Mucosa of rectum (tissue), 2 donors: ENCODE data around the gene CAPS.
"Not testable (repeated sequence)": the region's sequence is repeated elsewhere in the genome, so short reads cannot be mapped to it uniquely, and the experiment has no call there.

Source experiments
- H3K27ac ChIP-seq, 2 donors: one replicate each; pipeline ENCODE4 v1.7.0; 2013; ENCODE audit warnings: inconsistent platforms in 2 of 2, low read depth in 2 of 2, low read length in 2 of 2
- H3K27me3 ChIP-seq, 2 donors: one replicate each; pipeline ENCODE4 v1.7.0; 2013; ENCODE audit warnings: low read length in 2 of 2; ENCODE audit not compliant: control insufficient read depth in 2 of 2, insufficient read depth in 2 of 2
- H3K36me3 ChIP-seq, 2 donors: one replicate each; pipeline ENCODE4 v1.7.0; 2013; ENCODE audit warnings: low read length in 2 of 2; ENCODE audit not compliant: control insufficient read depth in 2 of 2, insufficient read depth in 2 of 2
- H3K4me1 ChIP-seq, 2 donors: one replicate each; pipeline ENCODE4 v1.7.0; 2013; ENCODE audit warnings: low read length in 2 of 2, mild to moderate bottlenecking in 1 of 2; ENCODE audit not compliant: control insufficient read depth in 2 of 2, insufficient read depth in 2 of 2
- H3K4me3 ChIP-seq, 2 donors: one replicate each; pipeline ENCODE4 v1.7.0; 2013; ENCODE audit warnings: low read length in 2 of 2
- H3K9ac ChIP-seq, 2 donors: one replicate each; pipeline ENCODE4 v1.7.0; 2013; ENCODE audit warnings: low read length in 2 of 2, low read depth in 1 of 2, mild to moderate bottlenecking in 1 of 2
- H3K9me3 ChIP-seq, 2 donors: one replicate each; pipeline ENCODE4 v1.7.0; 2013; ENCODE audit warnings: low read length in 2 of 2; ENCODE audit not compliant: control insufficient read depth in 2 of 2
- donor health status: healthy.
- donor health status: Normal muscosa, but diverticular disease.

Gene CAPS

GRCh38 chr19:5880196-5880595, 33.9 kb upstream of the CAPS start:
- H3K4me3 ChIP-seq: no peak overlapping the region
- peaks cover 9 to 11% of the 10 kb centered on the region in 2 donors for H3K27me3 ChIP-seq
- no peak overlapping the region for H3K27ac ChIP-seq
- peaks cover 0 to 5% of the 10 kb centered on the region in 2 donors for H3K4me1 ChIP-seq
- no peaks in the 10 kb centered on the region for H3K36me3 ChIP-seq
- no peak overlapping the region for H3K9ac ChIP-seq
- no peaks in the 10 kb centered on the region for H3K9me3 ChIP-seq

- Histone ChIP-seq H3K9ac (no peak overlapping the region), H3K4me3 (no peak overlapping the region), H3K9me3 (no peaks in the 10 kb centered on the region), H3K4me1 (peaks cover 0 to 5% of the 10 kb centered on the region in 2 donors), H3K36me3 (no peaks in the 10 kb centered on the region), H3K27ac (no peak overlapping the region), H3K27me3 (peaks cover 9 to 11% of the 10 kb centered on the region in 2 donors)
These were observed 33.4 kb upstream of the CAPS start for GRCh38 chr19:5880604-5881078.

DNA sequence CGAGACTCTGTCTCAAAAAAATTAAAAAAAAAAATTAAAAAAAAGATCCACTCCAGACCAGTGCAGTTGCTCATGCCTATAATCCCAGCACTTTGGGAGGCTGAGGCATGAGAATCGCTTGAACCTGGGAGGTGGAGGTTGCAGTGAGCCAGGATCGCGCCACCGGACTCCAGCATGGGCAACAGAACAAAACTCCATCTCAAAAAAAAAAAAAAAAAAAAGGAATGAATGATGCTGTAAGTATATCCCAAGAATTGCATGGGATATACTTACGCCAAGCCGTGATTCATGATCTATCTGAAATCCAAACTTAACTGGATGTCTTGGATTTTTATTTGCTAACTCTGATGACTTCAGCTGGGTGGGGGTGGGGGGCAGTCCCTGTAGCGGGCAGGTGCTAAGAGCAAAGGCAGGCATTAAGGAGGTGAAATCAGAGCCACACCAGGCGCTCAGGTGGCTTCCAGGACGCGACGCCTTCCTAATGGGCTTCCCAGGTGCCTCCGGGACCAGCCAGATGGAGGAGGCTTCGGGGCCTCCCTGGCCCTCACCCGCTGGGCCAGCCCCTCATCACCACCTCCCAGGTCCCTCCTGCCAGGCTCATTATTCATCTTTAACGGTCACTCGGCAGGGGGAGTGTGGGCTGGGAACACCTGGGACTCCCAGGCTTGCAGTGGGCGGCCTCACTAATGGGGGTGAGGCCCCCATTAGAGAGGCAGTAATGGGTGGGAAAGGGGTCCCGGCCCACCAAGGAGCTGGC, 32.3 kb upstream of the CAPS start:
- H3K4me1 ChIP-seq: peaks cover 0 to 5% of the 10 kb centered on the region in 2 donors
- no peak overlapping the region for H3K4me3 ChIP-seq
- no peak overlapping the region for H3K27ac ChIP-seq
- no peaks in the 10 kb centered on the region for H3K9me3 ChIP-seq
- peaks cover 9 to 11% of the 10 kb centered on the region in 2 donors for H3K27me3 ChIP-seq
- H3K36me3 ChIP-seq: no peaks in the 10 kb centered on the region
- no peak overlapping the region for H3K9ac ChIP-seq

DNA sequence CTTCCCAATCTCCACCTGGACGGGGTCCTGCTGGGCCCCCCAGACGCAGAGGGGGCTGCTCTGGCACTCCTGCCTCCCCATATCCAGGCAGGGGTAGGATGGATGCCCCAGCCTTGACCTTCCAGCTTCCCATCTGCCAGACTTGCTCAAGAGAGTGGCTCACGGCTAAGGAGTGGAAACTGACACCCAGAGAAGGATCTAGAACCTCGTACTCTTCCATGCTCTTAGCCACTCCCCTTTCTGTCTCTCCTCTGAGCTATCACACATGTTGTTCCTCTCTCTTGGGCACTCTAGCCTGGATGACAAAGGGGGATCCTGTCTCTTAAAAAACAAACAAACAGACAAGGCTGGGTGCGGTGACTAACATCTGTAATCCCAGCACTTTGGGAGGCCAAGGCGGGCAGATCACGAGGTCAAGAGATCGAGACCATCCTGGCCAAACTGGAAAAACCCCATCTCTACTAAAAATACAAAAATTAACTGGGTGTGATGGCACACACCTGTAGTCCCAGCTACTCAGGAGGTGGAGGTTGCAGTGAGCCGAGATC, 31.6 kb upstream of the CAPS start:
- Histone ChIP-seq H3K27me3 (peaks cover 9 to 11% of the 10 kb centered on the region in 2 donors), H3K9ac (no peak overlapping the region), H3K9me3 (no peaks in the 10 kb centered on the region), H3K4me3 (no peak overlapping the region), H3K27ac (no peak overlapping the region), H3K36me3 (no peaks in the 10 kb centered on the region), H3K4me1 (peaks cover 0 to 5% of the 10 kb centered on the region in 2 donors)

DNA sequence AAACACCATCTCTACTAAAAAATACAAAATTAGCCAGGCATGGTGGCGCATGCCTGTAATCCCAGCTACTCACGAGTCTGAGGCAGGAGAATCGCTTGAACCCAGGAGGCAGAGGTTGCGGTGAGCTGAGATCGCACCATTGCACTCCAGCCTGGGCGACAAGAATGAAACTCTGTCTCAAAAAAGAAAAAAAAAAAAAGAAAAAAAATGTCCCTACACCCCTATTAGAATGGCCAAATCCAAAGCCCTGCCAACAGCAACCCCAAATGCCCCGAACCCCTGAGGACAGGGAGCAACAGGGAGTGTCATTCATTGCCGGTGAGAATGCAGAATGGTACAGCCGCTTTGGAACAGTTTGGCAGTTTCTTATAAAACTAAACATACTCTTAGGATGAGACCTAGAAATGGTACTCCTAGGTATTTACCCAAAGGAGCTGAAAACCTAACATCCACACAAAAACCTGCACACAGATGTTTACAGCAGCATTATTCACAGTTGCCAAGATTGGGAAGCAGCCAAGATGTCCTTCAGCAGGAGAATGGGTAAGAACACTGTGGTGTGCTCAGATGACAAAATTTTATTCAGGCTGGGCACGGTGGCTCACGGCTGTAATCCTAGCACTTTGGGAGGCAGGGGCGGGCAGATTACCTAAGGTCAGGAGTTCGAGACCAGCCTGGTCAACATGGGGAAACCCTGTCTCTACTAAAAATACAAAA, 30.7 kb upstream of the CAPS start:
- not testable (repeated sequence) for H3K9me3 ChIP-seq, H3K9ac ChIP-seq, H3K36me3 ChIP-seq, H3K4me1 ChIP-seq, H3K27ac ChIP-seq, H3K4me3 ChIP-seq
- H3K27me3 ChIP-seq: peaks cover 7 to 11% of the 10 kb centered on the region in 2 donors

DNA sequence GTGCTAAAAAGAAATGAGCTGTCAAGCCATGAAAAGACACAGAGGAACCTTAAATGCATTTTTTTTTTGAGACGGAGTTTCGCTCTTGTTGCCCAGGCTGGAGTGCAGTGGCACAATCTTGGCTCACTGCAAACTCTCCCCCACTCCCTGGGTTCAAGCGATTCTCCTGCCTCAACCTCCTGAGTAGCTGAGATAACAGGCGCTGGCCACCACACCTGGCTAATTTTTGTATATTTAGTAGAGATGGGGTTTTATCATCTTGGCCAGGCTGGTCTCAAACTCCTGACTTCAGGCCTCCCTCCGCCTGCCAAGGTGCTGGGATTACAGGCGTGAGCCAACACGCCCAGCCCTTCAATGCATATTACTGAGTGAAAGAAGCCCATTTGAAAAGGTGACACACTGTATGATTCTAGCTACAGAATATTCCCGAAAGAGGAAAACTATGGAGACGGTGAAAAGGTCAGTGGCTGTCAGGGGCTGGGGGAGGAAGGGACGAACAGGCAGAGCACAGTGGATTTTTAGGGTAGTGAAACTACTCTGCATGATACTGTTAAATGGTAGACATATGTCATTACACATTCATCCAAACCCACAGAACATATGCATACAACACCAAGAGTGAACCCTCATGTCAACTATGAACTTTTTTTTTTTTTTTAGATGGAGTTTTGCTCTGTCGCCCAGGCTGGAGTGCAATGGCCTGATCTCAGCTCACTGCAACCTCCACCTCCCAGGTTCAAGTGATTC, 29.8 kb upstream of the CAPS start:
- not testable (repeated sequence) for H3K27me3 ChIP-seq, H3K27ac ChIP-seq, H3K9me3 ChIP-seq, H3K4me3 ChIP-seq, H3K4me1 ChIP-seq, H3K36me3 ChIP-seq, H3K9ac ChIP-seq

DNA sequence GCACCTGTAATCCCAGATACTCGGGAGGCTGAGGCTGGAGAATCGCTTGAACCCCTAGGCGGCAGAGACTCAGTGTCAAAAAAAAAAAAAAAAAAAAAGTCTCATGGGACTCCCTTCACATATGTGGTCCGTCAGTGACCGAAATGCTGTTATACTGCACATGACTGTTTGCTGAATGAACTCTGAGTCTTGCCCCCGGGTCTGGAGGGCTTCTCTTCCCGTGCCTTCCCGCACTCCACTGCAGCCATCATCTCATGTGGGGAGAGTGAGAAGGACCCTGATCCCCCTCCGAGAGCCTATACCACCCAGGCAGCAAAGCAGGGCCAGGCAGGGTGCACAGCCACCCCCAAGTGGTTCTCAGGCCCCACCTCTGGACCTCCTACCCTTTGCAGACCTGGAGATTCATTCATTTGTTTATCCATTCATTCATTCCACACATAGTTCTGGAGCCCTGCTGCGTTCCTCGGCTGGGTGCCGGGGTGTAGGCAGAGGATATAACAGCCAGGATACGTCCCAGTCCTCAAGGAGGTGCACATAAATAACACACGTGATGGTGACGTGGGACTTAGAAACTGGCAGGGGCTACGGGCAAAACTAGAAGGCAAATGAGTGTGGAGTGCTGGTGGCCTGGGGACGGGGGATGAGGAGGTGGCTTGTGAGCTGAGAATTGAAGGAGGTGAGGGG, 24.6 kb upstream of the CAPS start:
- no peak overlapping the region for H3K4me3 ChIP-seq
- no peaks in the 10 kb centered on the region for H3K4me1 ChIP-seq
- no peak overlapping the region for H3K9ac ChIP-seq
- H3K9me3 ChIP-seq: no peaks in the 10 kb centered on the region
- H3K27me3 ChIP-seq: peaks cover 10% of the 10 kb centered on the region in 2 donors
- no peak overlapping the region for H3K27ac ChIP-seq
- no peaks in the 10 kb centered on the region for H3K36me3 ChIP-seq

DNA sequence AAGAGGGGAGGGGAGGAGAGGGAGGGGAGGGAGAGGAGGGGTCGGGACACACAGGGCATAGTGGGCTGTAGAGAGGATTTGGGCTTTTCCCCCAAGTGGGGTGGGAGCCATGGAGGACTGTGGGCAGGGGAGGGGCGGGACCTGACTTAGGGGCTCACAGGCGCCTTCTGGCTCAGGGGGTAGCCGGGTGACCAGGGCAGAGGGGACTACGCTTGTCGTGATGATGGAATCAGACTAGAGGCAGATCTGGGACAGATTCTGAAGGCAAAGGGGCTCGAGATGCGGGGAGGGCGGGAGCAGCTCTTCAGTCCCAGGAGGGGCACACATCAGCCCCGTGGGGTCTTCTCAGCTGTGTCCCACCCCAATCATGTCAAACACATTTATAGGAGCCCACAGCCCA, 24.0 kb upstream of the CAPS start:
- peaks cover 10% of the 10 kb centered on the region in 2 donors for H3K27me3 ChIP-seq
- no peak overlapping the region for H3K9ac ChIP-seq
- H3K4me1 ChIP-seq: no peaks in the 10 kb centered on the region
- H3K9me3 ChIP-seq: no peaks in the 10 kb centered on the region
- H3K4me3 ChIP-seq: no peak overlapping the region
- no peak overlapping the region for H3K27ac ChIP-seq
- peaks cover 0 to under 1% of the 10 kb centered on the region in 2 donors for H3K36me3 ChIP-seq

- H3K27ac ChIP-seq: no peak overlapping the region
- H3K27me3 ChIP-seq: peaks cover 10% of the 10 kb centered on the region in 2 donors
- H3K9ac ChIP-seq: no peak overlapping the region
- H3K36me3 ChIP-seq: peaks cover 6 to 13% of the 10 kb centered on the region in 2 donors
- no peaks in the 10 kb centered on the region for H3K9me3 ChIP-seq
- no peak overlapping the region for H3K4me3 ChIP-seq
- H3K4me1 ChIP-seq: no peaks in the 10 kb centered on the region
These were observed 22.5 kb upstream of the CAPS start for GRCh38 chr19:5891572-5891937.
